ENCODE results near the gene CYBRD1. TPM values are rescaled to one million over a fixed set of nuclear protein-coding genes. Genes with fewer than 3 reads are reported as not detected.
A peak's percentile ranks its signal among the peaks of the same experiment; 100 is the strongest.

CYBRD1 gene
- total and polyA plus RNA-seq, 4 donors: 25.2 to 488 (median 71.4) TPM

DNA sequence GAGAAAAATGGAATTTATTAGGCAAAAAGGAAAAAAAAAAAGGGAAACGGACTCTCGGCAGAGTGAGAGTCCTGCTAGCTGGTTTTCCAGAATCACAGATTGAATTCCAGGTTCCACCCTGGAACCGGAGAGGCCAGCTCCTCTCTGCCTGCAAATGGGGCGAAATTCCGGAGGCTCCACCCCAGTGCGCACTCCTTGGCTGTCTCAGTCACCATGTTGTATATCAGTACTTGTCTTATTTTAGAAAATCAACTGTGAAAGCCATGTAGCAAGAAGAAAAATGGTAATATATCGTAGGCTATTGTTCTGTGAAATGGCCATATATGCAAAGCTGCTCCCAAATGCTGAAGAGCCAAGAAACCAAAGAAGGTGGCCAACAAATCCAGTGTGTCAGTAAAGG is 49.4 kb downstream of the CYBRD1 start:
- H3K27ac ChIP-seq (ENCODE audit: low read depth in 1 of 2, low read length in 1 of 2): no peak overlapping the region
- no peak for DNase-seq

DNA sequence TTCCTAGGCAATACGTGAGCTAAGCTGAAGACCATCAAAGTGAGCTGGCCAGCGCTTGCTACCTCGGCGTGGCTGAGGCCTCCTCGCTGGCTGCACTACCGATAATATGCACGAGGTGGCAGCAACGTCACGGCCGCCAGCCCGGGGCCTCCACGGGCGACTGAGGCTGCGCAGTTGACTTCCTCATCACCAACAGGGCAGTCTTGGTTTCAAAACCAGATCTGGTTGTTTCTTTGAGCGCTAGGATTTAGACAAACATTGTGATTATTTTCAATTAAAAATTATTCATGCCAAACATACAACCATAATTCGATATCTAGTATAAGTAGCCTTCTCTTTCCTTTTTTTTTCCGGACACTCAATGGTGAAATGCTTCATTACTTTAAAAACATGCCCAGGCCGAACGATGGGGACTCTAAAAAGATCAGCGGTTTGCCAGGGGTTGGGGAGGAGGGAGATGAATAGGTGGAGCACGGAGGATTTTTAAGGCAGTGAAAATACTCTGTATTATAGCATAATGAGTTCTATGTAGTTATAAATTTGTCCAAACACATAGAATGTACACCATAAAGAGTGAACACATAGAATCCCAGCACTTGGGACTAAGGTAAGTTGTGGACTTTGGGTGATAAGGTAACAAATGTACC is 52.0 kb downstream of the CYBRD1 start:
- H3K9ac ChIP-seq (ENCODE audit: insufficient read depth in 1 of 2, low read length in 2 of 2): no peak overlapping the region
- H3K4me1 ChIP-seq (ENCODE audit: control insufficient read depth in 5 of 5, insufficient read depth in 5 of 5, low read length in 5 of 5): no peaks in the 10 kb centered on the region
- peaks cover 0 to 5% (median 0%) of the 10 kb centered on the region in 3 donors for H3K27me3 ChIP-seq (ENCODE audit: control insufficient read depth in 3 of 3, insufficient read depth in 3 of 3, low read length in 2 of 3)
- no peak overlapping the region for H3K4me3 ChIP-seq
- H3K36me3 ChIP-seq (ENCODE audit: control insufficient read depth in 4 of 4, insufficient read depth in 4 of 4, low read length in 4 of 4): no peaks in the 10 kb centered on the region
- DNase-seq: peak; percentile 81 to 84 (median 82)
- WGBS, 2 donors: 29% methylated on average over 21 of the region's 21 CpGs
- no peaks in the 10 kb centered on the region for H3K9me3 ChIP-seq (ENCODE audit: control insufficient read depth in 4 of 4, insufficient read depth in 3 of 4, low read length in 3 of 4)
- ATAC-seq (ENCODE audit: insufficient read depth, low FRiP score): peak; percentile 93
- H3K27ac ChIP-seq (ENCODE audit: low read depth in 1 of 2, low read length in 1 of 2): no peak overlapping the region
- TF ChIP-seq, protein P1, sequence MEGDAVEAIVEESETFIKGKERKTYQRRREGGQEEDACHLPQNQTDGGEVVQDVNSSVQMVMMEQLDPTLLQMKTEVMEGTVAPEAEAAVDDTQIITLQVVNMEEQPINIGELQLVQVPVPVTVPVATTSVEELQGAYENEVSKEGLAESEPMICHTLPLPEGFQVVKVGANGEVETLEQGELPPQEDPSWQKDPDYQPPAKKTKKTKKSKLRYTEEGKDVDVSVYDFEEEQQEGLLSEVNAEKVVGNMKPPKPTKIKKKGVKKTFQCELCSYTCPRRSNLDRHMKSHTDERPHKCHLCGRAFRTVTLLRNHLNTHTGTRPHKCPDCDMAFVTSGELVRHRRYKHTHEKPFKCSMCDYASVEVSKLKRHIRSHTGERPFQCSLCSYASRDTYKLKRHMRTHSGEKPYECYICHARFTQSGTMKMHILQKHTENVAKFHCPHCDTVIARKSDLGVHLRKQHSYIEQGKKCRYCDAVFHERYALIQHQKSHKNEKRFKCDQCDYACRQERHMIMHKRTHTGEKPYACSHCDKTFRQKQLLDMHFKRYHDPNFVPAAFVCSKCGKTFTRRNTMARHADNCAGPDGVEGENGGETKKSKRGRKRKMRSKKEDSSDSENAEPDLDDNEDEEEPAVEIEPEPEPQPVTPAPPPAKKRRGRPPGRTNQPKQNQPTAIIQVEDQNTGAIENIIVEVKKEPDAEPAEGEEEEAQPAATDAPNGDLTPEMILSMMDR (IDR thresholded peaks at IDR 0.05; ENCODE audit: control extremely low read depth, extremely low read depth): peak; percentile 93

More for the DNA sequence above, 49.4 kb downstream of the CYBRD1 start:
- 79 to 82% methylated on average over 7 of the region's 7 CpGs for WGBS, 2 donors
- Histone ChIP-seq H3K36me3 (ENCODE audit: control insufficient read depth in 4 of 4, insufficient read depth in 4 of 4, low read length in 4 of 4) (no peaks in the 10 kb centered on the region), H3K4me1 (ENCODE audit: control insufficient read depth in 5 of 5, insufficient read depth in 5 of 5, low read length in 5 of 5) (no peaks in the 10 kb centered on the region), H3K27me3 (ENCODE audit: control insufficient read depth in 3 of 3, insufficient read depth in 3 of 3, low read length in 2 of 3) (peaks cover 0 to 5% (median 0%) of the 10 kb centered on the region in 3 donors), H3K9me3 (ENCODE audit: control insufficient read depth in 4 of 4, insufficient read depth in 3 of 4, low read length in 3 of 4) (no peaks in the 10 kb centered on the region), H3K4me3 (no peak overlapping the region), H3K9ac (ENCODE audit: insufficient read depth in 1 of 2, low read length in 2 of 2) (no peak overlapping the region)
- no peak for ATAC-seq (ENCODE audit: insufficient read depth, low FRiP score)
- TF ChIP-seq, protein P1 (IDR thresholded peaks at IDR 0.05; ENCODE audit: control extremely low read depth, extremely low read depth): no peak

DNA sequence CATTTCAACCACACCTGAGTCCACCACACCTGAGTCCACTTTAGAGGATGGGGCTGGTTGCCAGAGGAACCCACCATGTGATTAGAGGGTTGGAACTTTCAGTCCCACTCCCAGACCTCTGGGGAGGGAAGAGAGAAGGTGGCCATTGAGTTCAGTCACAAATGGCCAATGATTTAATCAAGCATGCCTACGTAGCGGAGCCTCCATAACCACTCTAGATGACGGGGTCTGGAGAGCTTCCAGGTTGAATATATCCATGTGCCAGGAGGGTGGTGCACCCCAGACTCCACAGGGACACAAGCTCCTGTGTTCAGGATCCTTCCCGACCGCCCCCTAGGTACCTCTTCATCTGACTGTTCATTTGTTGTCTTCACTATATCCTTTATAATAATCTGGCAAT is 53.3 kb downstream of the CYBRD1 start:
- no peak for DNase-seq
- 76 to 81% methylated on average over 5 of the region's 5 CpGs for WGBS, 2 donors
- Histone ChIP-seq H3K4me1 (ENCODE audit: control insufficient read depth in 5 of 5, insufficient read depth in 5 of 5, low read length in 5 of 5) (no peaks in the 10 kb centered on the region), H3K4me3 (no peak overlapping the region), H3K27me3 (ENCODE audit: control insufficient read depth in 3 of 3, insufficient read depth in 3 of 3, low read length in 2 of 3) (peaks cover 0 to 5% (median 0%) of the 10 kb centered on the region in 3 donors), H3K27ac (ENCODE audit: low read depth in 1 of 2, low read length in 1 of 2) (no peak overlapping the region), H3K36me3 (ENCODE audit: control insufficient read depth in 4 of 4, insufficient read depth in 4 of 4, low read length in 4 of 4) (no peaks in the 10 kb centered on the region), H3K9ac (ENCODE audit: insufficient read depth in 1 of 2, low read length in 2 of 2) (no peak overlapping the region), H3K9me3 (ENCODE audit: control insufficient read depth in 4 of 4, insufficient read depth in 3 of 4, low read length in 3 of 4) (no peaks in the 10 kb centered on the region)
- TF ChIP-seq, protein P1 (IDR thresholded peaks at IDR 0.05; ENCODE audit: control extremely low read depth, extremely low read depth): no peak
- no peak for ATAC-seq (ENCODE audit: insufficient read depth, low FRiP score)
